HG02588 (cell line): ENCODE data around the gene AADACL3.
"Not testable (repeated sequence)": the region's sequence is repeated elsewhere in the genome, so short reads cannot be mapped to it uniquely, and the experiment has no call there.

Source experiments
- ATAC-seq: cut with Tn5 transposase; IDR thresholded peaks from one replicate; pipeline ENCODE4 v1.9.1; 2021; ENCODE audit warnings: mild to moderate bottlenecking, moderate library complexity; ENCODE audit not compliant: unreplicated experiment

AADACL3 gene

GRCh38 chr1:12715896-12716437 lies at the start of gene AADACL3:
Gene AADACL3, plus strand, starts transcription at chr1:12716110. Its CDS starts 67 bp downstream, at chr1:12716177.
- ATAC-seq, result no peak

GRCh38 chr1:12666141-12666735 lies 49.7 kb upstream of the AADACL3 start:
- no peak for ATAC-seq

GRCh38 chr1:12669529-12670068 lies 46.3 kb upstream of the AADACL3 start:
- ATAC-seq, result no peak

- no peak for ATAC-seq
These were observed 41.6 kb upstream of the AADACL3 start for GRCh38 chr1:12674358-12674757.

- not testable (repeated sequence) for ATAC-seq
These were observed 39.8 kb upstream of the AADACL3 start for GRCh38 chr1:12676122-12676521.

- ATAC-seq, result no peak
These were observed 38.3 kb upstream of the AADACL3 start for GRCh38 chr1:12677565-12677964.

- ATAC-seq, result no peak
These were observed 37.6 kb upstream of the AADACL3 start for GRCh38 chr1:12678350-12678749.

GRCh38 chr1:12678820-12679219 lies 37.1 kb upstream of the AADACL3 start:
- no peak for ATAC-seq

GRCh38 chr1:12690156-12690555 lies 25.8 kb upstream of the AADACL3 start:
- no peak for ATAC-seq

- no peak for ATAC-seq
These were observed 22.7 kb upstream of the AADACL3 start for GRCh38 chr1:12692967-12693782.

GRCh38 chr1:12696658-12697057 lies 19.3 kb upstream of the AADACL3 start:
- no peak for ATAC-seq

- no peak for ATAC-seq
These were observed 18.5 kb upstream of the AADACL3 start for GRCh38 chr1:12697397-12697796.

- no peak for ATAC-seq
These were observed 12.0 kb upstream of the AADACL3 start for GRCh38 chr1:12703821-12704451.

- ATAC-seq, result no peak
These were observed 9.8 kb upstream of the AADACL3 start for GRCh38 chr1:12706061-12706460.

GRCh38 chr1:12708396-12709090 lies 7.4 kb upstream of the AADACL3 start:
- ATAC-seq, result no peak

GRCh38 chr1:12709091-12709491 lies 6.8 kb upstream of the AADACL3 start:
- ATAC-seq, result no peak

- ATAC-seq, result no peak
These were observed 6.2 kb upstream of the AADACL3 start for GRCh38 chr1:12709696-12710095.

- ATAC-seq, result no peak
These were observed 4.4 kb upstream of the AADACL3 start for GRCh38 chr1:12711536-12711935.

GRCh38 chr1:12712076-12712475 lies 3.8 kb upstream of the AADACL3 start:
- no peak for ATAC-seq

GRCh38 chr1:12712929-12713328 lies 3.0 kb upstream of the AADACL3 start:
- ATAC-seq, result no peak

GRCh38 chr1:12713651-12714050 lies 2.3 kb upstream of the AADACL3 start:
- ATAC-seq, result not testable (repeated sequence)
